Caco-2 (cell line): ENCODE data around the gene CCDC60. TPM values are rescaled to one million over a fixed set of nuclear protein-coding genes. Genes with fewer than 3 reads are reported as not detected.

ENCODE experiments used
- BruUV-seq: library from RNA; stranded (reverse); fragments of 400-500 nt; replicated peaks from 2 replicates; lab custom pipeline; 2021; lab: Mats Ljungman, UMichigan
- CTCF ChIA-PET: fragments of 300-600 bp; sonication (Branson Sonifier 250); formaldehyde crosslinking; loops from one replicate; lab custom pipeline; 2022; ENCODE audit warnings: antibody characterized with exemption; lab: Charles Lee
- POLR2A ChIA-PET: fragments of 300-600 bp; sonication (Branson Sonifier 250); formaldehyde crosslinking; loops from one replicate; lab custom pipeline; 2022; ENCODE audit warnings: antibody characterized with exemption; lab: Charles Lee
- DNase-seq, 2 experiments: peaks; one replicate each; pipeline versions ENCODE4 v3.0.0 to v3.0.0-alpha.2; 2020 to 2022
- H3K27me3 ChIP-seq: replicated peaks from 2 replicates; pipeline ENCODE4 v1.6.0; 2011; ENCODE audit warnings: low read length; ENCODE audit not compliant: control insufficient read depth, insufficient read depth
- H3K36me3 ChIP-seq: 2 replicates; pipeline ENCODE4 v1.5.1; 2011; ENCODE audit warnings: low read length; ENCODE audit not compliant: control insufficient read depth, insufficient read depth
- H3K4me1 ChIP-seq: fragments of 250-450 bp; sonication (Bioruptor Pico); 2 replicates; pipeline ENCODE4 v1.5.1; 2020; ENCODE audit warnings: mild to moderate bottlenecking
- H3K4me3 ChIP-seq: 2 replicates; pipeline ENCODE4 v1.5.1; 2011; ENCODE audit warnings: low read depth, mild to moderate bottlenecking, control low read depth, low read length
- H3K9me3 ChIP-seq: fragments of 250-450 bp; sonication (Bioruptor Pico); 2 replicates; pipeline ENCODE4 v1.5.1; 2020; ENCODE audit warnings: mild to moderate bottlenecking, moderate library complexity
- H3K27ac Mint-ChIP-seq: one replicate; pipeline ENCODE4 v1.8.0; 2022; ENCODE audit warnings: mixed read lengths; ENCODE audit not compliant: unreplicated experiment
- H3K27me3 Mint-ChIP-seq: one replicate; pipeline ENCODE4 v1.8.0; 2022; ENCODE audit warnings: mixed read lengths; ENCODE audit not compliant: insufficient read depth, unreplicated experiment
- H3K36me3 Mint-ChIP-seq: one replicate; pipeline ENCODE4 v1.8.0; 2022; ENCODE audit warnings: mild to moderate bottlenecking, mixed read lengths; ENCODE audit not compliant: insufficient read depth, unreplicated experiment
- H3K4me1 Mint-ChIP-seq: one replicate; pipeline ENCODE4 v1.8.0; 2022; ENCODE audit warnings: low read depth, mixed read lengths; ENCODE audit not compliant: unreplicated experiment
- H3K4me3 Mint-ChIP-seq: one replicate; pipeline ENCODE4 v1.8.0; 2022; ENCODE audit warnings: mild to moderate bottlenecking, moderate library complexity, mixed read lengths; ENCODE audit not compliant: unreplicated experiment
- H3K9me3 Mint-ChIP-seq: one replicate; pipeline ENCODE4 v1.8.0; 2022; ENCODE audit warnings: mixed read lengths; ENCODE audit not compliant: unreplicated experiment
- CTCF ChIP-seq, 2 experiments: fragments of 200-600 bp in 1 of 2; IDR thresholded peaks; 1 replicate in 1 of 2; 2 replicates in 1 of 2; pipeline versions ENCODE4 v1.5.1 to v1.8.0; 2011 to 2022; ENCODE audit warnings: antibody characterized with exemption in 1 of 2, control low read depth in 1 of 2, inconsistent platforms in 1 of 2, low read depth in 1 of 2, low read length in 1 of 2, mild to moderate bottlenecking in 1 of 2, moderate library complexity in 1 of 2; ENCODE audit not compliant: insufficient read depth in 1 of 2, severe bottlenecking in 1 of 2, unreplicated experiment in 1 of 2
- intact Hi-C: fragments of 100-400 bp; cut with micrococcal nuclease; formaldehyde crosslinking; loops from one replicate; pipeline ENCODE4 v1.10.0; 2022; ENCODE audit not compliant: unreplicated experiment
- total RNA-seq: library from RNA; stranded (reverse); gene quantifications from 2 replicates; pipeline ENCODE4 v1.2.3, GENCODE V29; 2022

Gene CCDC60
- total RNA-seq, 1 experiment from 2014 or later, result not detected

DNA sequence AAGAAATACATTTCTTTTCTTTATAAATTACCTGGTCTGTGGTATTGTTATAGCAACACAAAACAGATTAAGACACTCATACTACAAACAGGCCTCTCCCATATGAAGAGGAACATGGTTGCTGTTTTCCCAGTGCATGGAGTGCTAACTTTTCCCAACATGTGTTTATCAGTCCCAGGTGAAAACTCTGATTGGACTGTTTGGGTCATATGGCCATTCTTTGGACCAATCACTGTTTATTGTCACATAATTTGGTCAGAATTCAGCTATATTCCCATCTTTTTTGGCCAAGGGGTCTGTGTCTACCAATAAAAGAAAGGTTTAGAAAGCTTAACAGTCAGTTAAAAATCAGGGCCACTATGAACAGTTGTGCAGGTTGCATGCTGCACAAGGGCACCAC lies 35.4 kb upstream of the CCDC60 start:
- no peaks in the 10 kb centered on the region for H3K9me3 ChIP-seq
- no peaks in the 10 kb centered on the region for H3K36me3 ChIP-seq
- no peak overlapping the region for H3K4me3 ChIP-seq
- ChIA-PET CTCF (no interaction called here), POLR2A (no interaction called here)
- Mint-ChIP-seq H3K4me1 (no peaks in the 10 kb centered on the region), H3K27ac (no peak overlapping the region), H3K27me3 (peaks cover 4% of the 10 kb centered on the region), H3K9me3 (no peaks in the 10 kb centered on the region), H3K4me3 (no peak overlapping the region), H3K36me3 (no peaks in the 10 kb centered on the region)
- no peaks in the 10 kb centered on the region; the same call in 1 of the 2 replicates for H3K27me3 ChIP-seq
- DNase-seq, result no peak
- no TSS peak for BruUV-seq
- H3K4me1 ChIP-seq, result no peaks in the 10 kb centered on the region
- no peak for TF ChIP-seq CTCF (IDR thresholded peaks at IDR 0.05; ENCODE audit: insufficient read depth in 1 of 2, low read depth in 1 of 2, low read length in 1 of 2, severe bottlenecking in 1 of 2, unreplicated experiment in 1 of 2)
- intact Hi-C loops, result no loop called here

GRCh38 chr12:119301379-119301778 lies 33.1 kb upstream of the CCDC60 start:
- POLR2A ChIA-PET, result no interaction called here
- H3K27me3 ChIP-seq, result no peaks in the 10 kb centered on the region

GRCh38 chr12:119302451-119303080 lies 32.0 kb upstream of the CCDC60 start:
- ChIA-PET POLR2A (no interaction called here), CTCF (interaction anchor here (0.7 kb wide), 1 partner anchor 242 kb away, joined by 3 read pairs; no protein-coding TSS in a partner anchor)
- H3K9me3 ChIP-seq, result no peaks in the 10 kb centered on the region
- H3K27me3 ChIP-seq, result no peaks in the 10 kb centered on the region
- no peaks in the 10 kb centered on the region for H3K36me3 ChIP-seq
- no peak for DNase-seq
- Mint-ChIP-seq H3K27ac (no peak overlapping the region), H3K9me3 (no peaks in the 10 kb centered on the region), H3K4me3 (no peak overlapping the region), H3K27me3 (peaks cover 4% of the 10 kb centered on the region), H3K4me1 (no peaks in the 10 kb centered on the region), H3K36me3 (no peaks in the 10 kb centered on the region)
- no peaks in the 10 kb centered on the region for H3K4me1 ChIP-seq
- intact Hi-C loops, result no loop called here
- no peak overlapping the region for H3K4me3 ChIP-seq
- no peak for TF ChIP-seq CTCF (IDR thresholded peaks at IDR 0.05; ENCODE audit: insufficient read depth in 1 of 2, low read depth in 1 of 2, low read length in 1 of 2, severe bottlenecking in 1 of 2, unreplicated experiment in 1 of 2)
- BruUV-seq, result no TSS peak

More at GRCh38 chr12:119301379-119301778, 33.1 kb upstream of the CCDC60 start:
- Mint-ChIP-seq H3K27ac (no peak overlapping the region), H3K4me1 (no peaks in the 10 kb centered on the region), H3K27me3 (peaks cover 4% of the 10 kb centered on the region), H3K36me3 (no peaks in the 10 kb centered on the region), H3K9me3 (no peaks in the 10 kb centered on the region), H3K4me3 (no peak overlapping the region)
- no peaks in the 10 kb centered on the region for H3K4me1 ChIP-seq
- CTCF ChIA-PET, result no interaction called here
- no peak for TF ChIP-seq CTCF (IDR thresholded peaks at IDR 0.05; ENCODE audit: insufficient read depth in 1 of 2, low read depth in 1 of 2, low read length in 1 of 2, severe bottlenecking in 1 of 2, unreplicated experiment in 1 of 2)
- H3K4me3 ChIP-seq, result no peak overlapping the region
- intact Hi-C loops, result no loop called here
- H3K36me3 ChIP-seq, result no peaks in the 10 kb centered on the region
- DNase-seq, result no peak
- BruUV-seq, result no TSS peak
- H3K9me3 ChIP-seq, result no peaks in the 10 kb centered on the region
